ENCODE data around the gene MYBPC3.

DNA sequence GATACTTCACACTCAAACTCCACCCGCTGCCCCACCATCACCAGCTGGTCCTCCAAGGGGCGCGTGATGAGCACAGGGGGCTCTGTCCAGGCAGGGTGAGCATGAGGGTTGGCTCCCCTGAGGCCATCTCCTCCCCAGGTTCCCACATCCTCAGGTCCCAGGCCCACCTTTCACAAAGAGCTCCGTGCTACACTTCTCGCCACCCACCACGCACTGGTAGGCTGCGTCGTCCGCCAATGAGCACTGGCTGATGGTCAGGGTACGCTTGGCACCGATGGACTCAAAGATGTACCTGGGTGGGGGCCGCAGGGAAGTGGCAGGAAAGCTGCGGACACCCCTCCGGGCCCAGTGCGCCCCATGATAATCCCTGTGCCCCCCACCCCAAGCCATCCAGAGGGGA lies 9.6 kb downstream of the MYBPC3 start:
- TF ChIP-seq, protein P1, sequence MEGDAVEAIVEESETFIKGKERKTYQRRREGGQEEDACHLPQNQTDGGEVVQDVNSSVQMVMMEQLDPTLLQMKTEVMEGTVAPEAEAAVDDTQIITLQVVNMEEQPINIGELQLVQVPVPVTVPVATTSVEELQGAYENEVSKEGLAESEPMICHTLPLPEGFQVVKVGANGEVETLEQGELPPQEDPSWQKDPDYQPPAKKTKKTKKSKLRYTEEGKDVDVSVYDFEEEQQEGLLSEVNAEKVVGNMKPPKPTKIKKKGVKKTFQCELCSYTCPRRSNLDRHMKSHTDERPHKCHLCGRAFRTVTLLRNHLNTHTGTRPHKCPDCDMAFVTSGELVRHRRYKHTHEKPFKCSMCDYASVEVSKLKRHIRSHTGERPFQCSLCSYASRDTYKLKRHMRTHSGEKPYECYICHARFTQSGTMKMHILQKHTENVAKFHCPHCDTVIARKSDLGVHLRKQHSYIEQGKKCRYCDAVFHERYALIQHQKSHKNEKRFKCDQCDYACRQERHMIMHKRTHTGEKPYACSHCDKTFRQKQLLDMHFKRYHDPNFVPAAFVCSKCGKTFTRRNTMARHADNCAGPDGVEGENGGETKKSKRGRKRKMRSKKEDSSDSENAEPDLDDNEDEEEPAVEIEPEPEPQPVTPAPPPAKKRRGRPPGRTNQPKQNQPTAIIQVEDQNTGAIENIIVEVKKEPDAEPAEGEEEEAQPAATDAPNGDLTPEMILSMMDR (IDR thresholded peaks at IDR 0.05), result no peak
- TF ChIP-seq POLR2A (IDR thresholded peaks at IDR 0.05), result no peak
